Stimulated activated CD8-positive, alpha-beta memory T cell treated with anti-CD3 and anti-CD28 coated beads, Interleukin-12 subunit alpha, Interleukin-12 subunit beta, amount 100 ng/mL, for 4 hours (primary cell): ENCODE data around the gene ENTPD5.
"Not testable (repeated sequence)": the region's sequence is repeated elsewhere in the genome, so short reads cannot be mapped to it uniquely, and the experiment has no call there.

Source experiments
- DNase-seq: peaks from one replicate; pipeline ENCODE4 v3.0.0-alpha.2; 2020; ENCODE audit warnings: low read depth

Gene ENTPD5

DNA sequence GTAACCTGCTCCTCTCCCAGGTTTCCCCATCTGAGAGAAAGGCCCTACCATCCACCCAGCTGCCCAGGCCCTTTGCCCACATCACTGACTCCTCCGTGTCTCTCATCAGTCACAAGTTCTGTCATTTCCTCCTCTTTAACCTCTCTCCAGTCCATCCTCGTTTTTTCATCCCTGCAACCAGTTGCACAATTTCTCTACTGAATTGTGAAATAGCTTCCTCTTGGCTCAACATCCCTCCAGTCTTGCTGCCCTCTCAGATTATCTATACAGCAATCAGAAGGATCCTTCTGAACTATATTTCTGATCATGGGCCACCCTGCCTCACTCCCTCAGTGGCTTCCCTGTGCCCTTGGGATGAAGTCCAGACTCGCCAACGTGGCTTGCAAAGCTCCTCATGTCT lies 76.0 kb downstream of the ENTPD5 start:
- no peak for DNase-seq

DNA sequence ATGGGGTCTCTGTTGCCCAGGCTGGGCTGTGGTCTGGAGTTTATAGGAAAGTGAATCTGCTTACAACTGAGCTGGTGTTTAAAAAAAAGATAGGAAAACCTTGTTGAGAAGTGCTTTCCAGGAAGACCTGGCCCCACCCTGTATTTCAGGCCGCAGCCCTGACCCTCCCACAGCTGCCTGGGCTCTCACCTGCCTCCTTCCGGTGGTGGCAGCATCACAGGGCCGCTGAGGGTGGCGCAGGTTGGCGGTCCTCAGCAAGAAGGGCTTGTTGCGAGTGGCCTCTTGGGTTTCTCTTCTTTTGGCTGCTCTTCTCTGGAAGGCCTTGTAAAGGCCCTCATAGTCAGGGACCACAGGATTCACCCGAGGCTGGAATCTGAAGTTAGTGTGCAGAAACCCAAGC lies 76.9 kb downstream of the ENTPD5 start:
- no peak for DNase-seq

DNA sequence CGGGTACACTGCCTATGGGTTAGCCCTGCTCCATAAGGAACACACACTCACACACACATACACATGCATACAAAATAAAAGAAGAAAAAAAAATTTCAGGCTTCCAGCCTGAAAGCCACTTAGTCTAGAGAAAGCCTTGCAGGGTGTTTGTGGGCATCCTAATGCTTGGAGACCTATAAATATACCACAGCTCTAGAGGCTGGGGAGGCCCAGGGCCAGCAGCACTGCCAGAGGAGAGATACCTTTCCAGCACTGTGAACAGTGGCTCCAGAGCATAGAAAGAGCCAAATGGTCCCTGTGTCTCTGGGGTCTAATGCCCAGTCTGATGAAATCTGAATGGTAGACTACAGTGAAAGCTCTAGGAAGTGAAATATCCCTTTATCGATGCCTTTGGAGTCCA lies 82.1 kb downstream of the ENTPD5 start:
- DNase-seq = no peak

DNA sequence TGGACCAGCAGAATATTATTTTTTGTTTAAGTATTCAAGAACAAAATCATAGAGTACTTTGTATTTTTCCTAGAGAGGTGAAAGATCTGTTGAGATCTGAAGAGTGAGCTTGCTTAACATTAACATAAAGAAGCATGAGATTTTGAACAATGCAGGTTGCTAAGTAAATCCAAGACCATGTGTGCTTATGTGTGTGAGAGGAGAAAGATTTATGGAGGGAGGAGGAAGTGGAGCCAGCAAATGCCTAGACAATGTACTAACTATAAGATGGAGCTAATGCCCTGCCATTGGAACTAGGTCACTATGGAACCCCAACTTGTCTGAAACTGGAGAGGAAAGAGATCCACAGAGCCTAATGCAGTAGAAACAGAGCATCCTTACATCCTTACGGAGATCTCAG lies 82.5 kb downstream of the ENTPD5 start:
- DNase-seq = no peak

DNA sequence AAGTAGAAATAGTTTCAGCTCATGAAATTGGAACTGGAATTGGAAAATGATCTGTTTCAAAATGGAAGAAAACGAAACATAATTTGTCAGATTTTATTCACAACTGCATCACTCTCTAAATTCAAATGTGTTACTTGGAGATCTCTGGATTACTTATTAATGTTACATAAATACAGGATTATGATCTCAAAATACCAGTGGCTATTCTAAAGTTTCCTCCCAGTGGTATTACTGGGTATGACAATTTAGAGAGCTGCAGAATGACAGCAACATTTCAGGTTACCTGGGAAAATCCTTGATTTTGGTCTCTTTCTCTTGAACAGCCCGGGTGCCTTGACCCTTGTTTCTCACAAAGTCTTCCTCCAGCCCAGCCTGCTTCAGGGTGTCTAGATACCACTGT lies 83.4 kb downstream of the ENTPD5 start:
- no peak for DNase-seq

DNA sequence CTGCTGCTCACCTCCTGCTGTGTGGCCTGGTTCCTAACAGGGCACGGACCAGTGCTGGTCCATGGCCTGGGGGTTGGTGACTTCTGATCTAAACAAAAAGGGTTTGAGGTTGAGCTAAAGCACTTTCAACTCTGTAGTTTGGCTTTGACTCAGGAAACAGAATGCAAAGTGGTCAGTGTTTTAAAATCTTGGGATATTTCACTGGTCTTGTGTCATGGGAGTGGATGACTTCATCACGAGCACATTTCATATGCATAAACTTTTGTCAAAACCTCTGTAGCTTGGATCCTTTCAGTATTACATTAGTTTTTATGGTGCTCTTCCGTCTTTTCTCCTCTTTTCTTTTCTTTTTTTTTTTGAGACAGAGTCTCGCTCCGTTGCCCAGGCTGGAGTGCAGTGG lies 94.8 kb downstream of the ENTPD5 start:
- DNase-seq = no peak

DNA sequence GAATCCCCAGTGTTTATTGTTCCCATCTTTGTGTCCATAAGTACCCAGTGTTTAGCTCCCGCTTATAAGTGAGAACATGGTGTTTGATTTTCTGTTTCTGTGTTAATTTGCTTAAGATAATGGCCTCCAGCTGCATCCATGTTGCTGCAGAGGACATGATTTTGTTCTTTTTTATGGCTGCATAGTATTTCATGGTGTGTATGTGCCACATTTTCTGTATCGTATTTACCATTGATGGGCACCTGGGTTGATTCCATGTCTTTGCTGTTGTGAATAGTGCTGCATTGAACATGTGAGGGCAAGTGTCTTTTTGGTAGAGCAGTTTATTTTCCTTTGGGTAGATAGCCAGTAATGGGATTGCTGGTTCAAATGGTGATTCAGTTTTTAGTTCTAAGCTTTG lies 99.6 kb downstream of the ENTPD5 start:
- not testable (repeated sequence) for DNase-seq

DNA sequence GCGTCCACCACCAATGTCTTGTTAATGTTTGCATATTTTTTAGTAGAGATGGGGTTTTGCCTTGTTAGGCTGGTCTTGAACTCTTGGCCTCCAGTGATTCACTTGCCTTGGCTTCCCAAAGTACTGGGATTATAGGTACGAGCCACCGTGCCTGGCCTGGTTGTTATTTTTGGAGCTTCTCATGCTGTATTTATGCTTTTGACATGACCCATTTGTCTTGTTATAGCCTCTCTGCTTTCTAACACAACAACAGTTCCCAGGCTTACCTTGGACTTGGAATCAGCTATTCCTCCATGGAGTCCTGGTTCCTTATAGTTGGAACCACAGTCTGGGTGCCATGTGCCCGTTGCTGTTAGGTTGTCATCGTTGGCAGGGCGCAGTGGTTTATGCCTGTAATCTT lies 102.8 kb downstream of the ENTPD5 start:
- DNase-seq = no peak

DNA sequence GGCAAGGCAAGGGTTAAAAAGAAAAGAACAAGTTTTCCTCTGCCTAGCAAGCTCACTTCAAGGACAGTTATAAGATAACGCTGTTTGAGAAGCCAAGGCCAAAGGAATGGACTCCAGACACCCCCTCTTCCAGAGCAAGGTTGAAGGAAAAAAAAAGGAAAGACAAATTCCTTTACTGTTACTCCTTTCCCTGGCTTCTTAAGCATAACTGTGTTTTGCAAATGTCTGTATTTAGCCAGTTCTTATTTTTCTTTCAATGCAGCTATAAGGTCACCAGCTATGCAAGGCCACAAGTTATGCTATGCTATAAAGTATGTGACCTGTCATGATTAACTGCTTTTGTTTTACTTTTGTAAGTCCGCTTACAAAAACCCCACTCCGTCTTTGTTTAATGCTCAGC lies 105.8 kb downstream of the ENTPD5 start:
- no peak for DNase-seq

DNA sequence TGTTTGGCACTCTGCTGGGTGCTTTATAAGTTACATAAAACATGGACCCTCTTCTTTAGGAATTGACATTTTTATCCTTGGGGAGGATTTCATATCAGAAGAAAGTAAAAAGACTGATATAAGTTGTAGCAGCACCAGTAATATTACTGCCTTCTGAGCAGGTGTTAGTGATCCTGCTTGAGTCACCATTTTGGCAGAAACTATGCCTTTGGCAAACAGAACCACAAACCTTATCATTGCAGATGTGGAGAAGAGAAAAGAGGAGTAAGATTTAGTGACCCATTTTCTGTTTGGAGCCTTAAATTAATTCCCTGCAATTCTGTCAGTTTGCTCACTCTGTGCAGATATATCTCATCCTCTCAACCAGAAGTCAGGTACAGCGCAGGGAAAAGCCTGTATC lies 109.4 kb downstream of the ENTPD5 start:
- no peak for DNase-seq
